PC-3 (cell line): ENCODE results near the gene RBM10.

ENCODE experiments used
- CTCF ChIP-seq: fragments of 300-600 bp; sonication (generic); conservative IDR thresholded peaks from 2 replicates; pipeline ENCODE4 v1.5.1; 2017; ENCODE audit warnings: antibody characterized with exemption, low read depth, mild to moderate bottlenecking, low read length
- EZH2 ChIP-seq: fragments of 300-600 bp; sonication (generic); IDR thresholded peaks from one replicate; pipeline ENCODE4 v1.6.1; 2017; ENCODE audit warnings: antibody characterized with exemption, mild to moderate bottlenecking, low read length; ENCODE audit not compliant: unreplicated experiment
- EZH2phosphoT487 ChIP-seq: fragments of 300-600 bp; sonication (generic); IDR thresholded peaks from 2 replicates; pipeline ENCODE4 v1.6.1; 2018; ENCODE audit warnings: mild to moderate bottlenecking, antibody characterized with exemption, low read length, borderline replicate concordance

- TF ChIP-seq EZH2phosphoT487: no peak
- TF ChIP-seq EZH2: no peak
- TF ChIP-seq CTCF: no peak
These were observed 79.9 kb downstream of the RBM10 start for GRCh38 chrX:47224896-47225290.
